ENCODE measurements around the gene SFXN1. TPM values are rescaled to one million over a fixed set of nuclear protein-coding genes. Genes with fewer than 3 reads are reported as not detected.
"Not testable (repeated sequence)": the region's sequence is repeated elsewhere in the genome, so short reads cannot be mapped to it uniquely, and the experiment has no call there.

Gene SFXN1
- polyA plus RNA-seq, 3 donors: 5.8 to 10.3 (median 8.3) TPM

DNA sequence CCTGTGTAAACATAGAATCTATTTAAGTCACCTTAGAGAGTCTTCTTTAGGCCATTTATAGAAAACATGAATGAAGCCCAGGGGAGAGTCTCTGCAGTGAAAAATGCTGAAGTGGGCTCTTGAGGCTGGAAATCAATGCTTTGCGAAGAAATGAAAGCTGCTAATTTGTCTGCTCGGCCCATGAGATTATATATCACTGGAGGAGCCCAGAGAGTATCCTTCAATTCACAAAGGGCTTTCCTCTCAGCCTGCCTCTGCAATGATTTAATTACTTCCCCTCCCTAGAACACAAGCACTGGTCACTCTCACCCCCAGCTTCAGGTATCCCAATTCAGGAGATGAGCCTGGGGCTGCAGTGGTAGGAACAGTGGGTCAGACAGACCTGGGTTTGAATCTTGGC lies 26.2 kb upstream of the SFXN1 start:
- H3K27me3 Mint-ChIP-seq (ENCODE audit: low read depth in 3 of 3): peaks cover 19 to 39% (median 26%) of the 10 kb centered on the region in 3 donors
- no peak overlapping the region for H2AFZ ChIP-seq (ENCODE audit: insufficient read depth, low read depth, low read length, poor library complexity, severe bottlenecking)
- peaks cover 7 to 15% of the 10 kb centered on the region in 2 donors for H3K27me3 ChIP-seq (ENCODE audit: control insufficient read depth in 2 of 2, insufficient read depth in 2 of 2, low read length in 2 of 2)
- H4K20me1 ChIP-seq (ENCODE audit: insufficient read depth, low read length): no peaks in the 10 kb centered on the region
- DNase-seq: no peak
- no peak overlapping the region for H3K27ac ChIP-seq (ENCODE audit: low read depth in 1 of 2, low read length in 2 of 2)
- no peak overlapping the region for H3K4me3 Mint-ChIP-seq
- H3K27ac Mint-ChIP-seq: no peak overlapping the region
- TF ChIP-seq, protein P1, sequence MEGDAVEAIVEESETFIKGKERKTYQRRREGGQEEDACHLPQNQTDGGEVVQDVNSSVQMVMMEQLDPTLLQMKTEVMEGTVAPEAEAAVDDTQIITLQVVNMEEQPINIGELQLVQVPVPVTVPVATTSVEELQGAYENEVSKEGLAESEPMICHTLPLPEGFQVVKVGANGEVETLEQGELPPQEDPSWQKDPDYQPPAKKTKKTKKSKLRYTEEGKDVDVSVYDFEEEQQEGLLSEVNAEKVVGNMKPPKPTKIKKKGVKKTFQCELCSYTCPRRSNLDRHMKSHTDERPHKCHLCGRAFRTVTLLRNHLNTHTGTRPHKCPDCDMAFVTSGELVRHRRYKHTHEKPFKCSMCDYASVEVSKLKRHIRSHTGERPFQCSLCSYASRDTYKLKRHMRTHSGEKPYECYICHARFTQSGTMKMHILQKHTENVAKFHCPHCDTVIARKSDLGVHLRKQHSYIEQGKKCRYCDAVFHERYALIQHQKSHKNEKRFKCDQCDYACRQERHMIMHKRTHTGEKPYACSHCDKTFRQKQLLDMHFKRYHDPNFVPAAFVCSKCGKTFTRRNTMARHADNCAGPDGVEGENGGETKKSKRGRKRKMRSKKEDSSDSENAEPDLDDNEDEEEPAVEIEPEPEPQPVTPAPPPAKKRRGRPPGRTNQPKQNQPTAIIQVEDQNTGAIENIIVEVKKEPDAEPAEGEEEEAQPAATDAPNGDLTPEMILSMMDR (IDR thresholded peaks at IDR 0.05): no peak
- H3K9ac ChIP-seq (ENCODE audit: insufficient read depth, low read length, poor library complexity, severe bottlenecking): no peak overlapping the region
- H3K4me2 ChIP-seq (replicated peaks; ENCODE audit: extremely low read depth, low read length, poor library complexity, severe bottlenecking): no peak overlapping the region
- no peaks in the 10 kb centered on the region for H3K9me3 ChIP-seq (replicated peaks in 1 of 2; ENCODE audit: control insufficient read depth in 1 of 2, insufficient read depth in 1 of 2, low read length in 2 of 2)
- no peaks in the 10 kb centered on the region for H3K4me1 ChIP-seq (ENCODE audit: control insufficient read depth in 1 of 2, insufficient read depth in 2 of 2, low read length in 2 of 2)
- no peaks in the 10 kb centered on the region for H3K79me2 ChIP-seq (ENCODE audit: insufficient read depth, low read length)
- WGBS (ENCODE audit: insufficient coverage): 100% methylated on average over 1 of the region's 2 CpGs
- H3K36me3 Mint-ChIP-seq: no peaks in the 10 kb centered on the region
- no peak overlapping the region for H3K4me3 ChIP-seq (replicated peaks in 1 of 3; ENCODE audit: low read depth in 2 of 3, low read length in 3 of 3)
- no peaks in the 10 kb centered on the region for H3K36me3 ChIP-seq (replicated peaks in 1 of 2; ENCODE audit: control insufficient read depth in 1 of 2, insufficient read depth in 2 of 2, low read length in 2 of 2)
- H3K4me1 Mint-ChIP-seq: no peaks in the 10 kb centered on the region
- H3K9me3 Mint-ChIP-seq: peaks cover 0 to 2% (median 0%) of the 10 kb centered on the region in 7 donors
- intact Hi-C loops (cut with micrococcal nuclease): no loop called here

DNA sequence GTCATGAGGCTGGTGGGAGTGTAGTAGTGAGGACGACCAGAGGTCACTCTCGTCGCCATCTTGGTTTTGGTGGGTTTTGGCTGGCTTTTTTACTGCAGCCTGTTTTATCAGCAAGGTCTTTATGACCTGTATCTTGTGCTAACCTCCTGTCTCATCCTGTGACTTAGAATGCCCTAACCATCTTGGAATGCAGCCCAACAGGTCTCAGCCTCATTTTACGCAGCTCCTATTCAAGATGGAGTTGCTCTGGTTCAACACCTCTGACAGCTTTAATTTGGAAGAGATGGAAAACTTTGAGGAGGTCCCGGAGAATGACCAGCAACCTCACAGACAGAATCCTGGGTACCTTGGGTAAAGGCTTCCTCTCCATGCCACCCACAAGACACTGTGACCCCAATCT lies 24.0 kb upstream of the SFXN1 start:
- H3K4me2 ChIP-seq (replicated peaks; ENCODE audit: extremely low read depth, low read length, poor library complexity, severe bottlenecking); DNase-seq; H3K36me3 ChIP-seq (replicated peaks in 1 of 2; ENCODE audit: control insufficient read depth in 1 of 2, insufficient read depth in 2 of 2, low read length in 2 of 2); H3K4me1 ChIP-seq (ENCODE audit: control insufficient read depth in 1 of 2, insufficient read depth in 2 of 2, low read length in 2 of 2); H4K20me1 ChIP-seq (ENCODE audit: insufficient read depth, low read length); H3K27ac ChIP-seq (ENCODE audit: low read depth in 1 of 2, low read length in 2 of 2); H3K79me2 ChIP-seq (ENCODE audit: insufficient read depth, low read length); H3K4me3 Mint-ChIP-seq; H3K4me3 ChIP-seq (replicated peaks in 1 of 3; ENCODE audit: low read depth in 2 of 3, low read length in 3 of 3); H3K36me3 Mint-ChIP-seq; H2AFZ ChIP-seq (ENCODE audit: insufficient read depth, low read depth, low read length, poor library complexity, severe bottlenecking); H3K27me3 ChIP-seq (ENCODE audit: control insufficient read depth in 2 of 2, insufficient read depth in 2 of 2, low read length in 2 of 2); H3K9me3 Mint-ChIP-seq; H3K27ac Mint-ChIP-seq; intact Hi-C loops (cut with micrococcal nuclease); H3K4me1 Mint-ChIP-seq; H3K9me3 ChIP-seq (replicated peaks in 1 of 2; ENCODE audit: control insufficient read depth in 1 of 2, insufficient read depth in 1 of 2, low read length in 2 of 2); H3K9ac ChIP-seq (ENCODE audit: insufficient read depth, low read length, poor library complexity, severe bottlenecking): not testable (repeated sequence)
- 92% methylated on average over 2 of the region's 5 CpGs for WGBS (ENCODE audit: insufficient coverage)
- peaks cover 13 to 28% (median 22%) of the 10 kb centered on the region in 3 donors for H3K27me3 Mint-ChIP-seq (ENCODE audit: low read depth in 3 of 3)

Measured in CD14-positive monocyte (primary cell).